Stimulated activated CD4-positive, alpha-beta T cell treated with anti-CD3 and anti-CD28 coated beads, Interleukin-15, amount 100 ng/mL, for 24 hours (primary cell): ENCODE data around the gene PPIL6.
"Not testable (repeated sequence)": the region's sequence is repeated elsewhere in the genome, so short reads cannot be mapped to it uniquely, and the experiment has no call there.

Experiments
- DNase-seq: peaks from one replicate; pipeline ENCODE4 v3.0.0-alpha.2; 2020

Gene PPIL6

DNA sequence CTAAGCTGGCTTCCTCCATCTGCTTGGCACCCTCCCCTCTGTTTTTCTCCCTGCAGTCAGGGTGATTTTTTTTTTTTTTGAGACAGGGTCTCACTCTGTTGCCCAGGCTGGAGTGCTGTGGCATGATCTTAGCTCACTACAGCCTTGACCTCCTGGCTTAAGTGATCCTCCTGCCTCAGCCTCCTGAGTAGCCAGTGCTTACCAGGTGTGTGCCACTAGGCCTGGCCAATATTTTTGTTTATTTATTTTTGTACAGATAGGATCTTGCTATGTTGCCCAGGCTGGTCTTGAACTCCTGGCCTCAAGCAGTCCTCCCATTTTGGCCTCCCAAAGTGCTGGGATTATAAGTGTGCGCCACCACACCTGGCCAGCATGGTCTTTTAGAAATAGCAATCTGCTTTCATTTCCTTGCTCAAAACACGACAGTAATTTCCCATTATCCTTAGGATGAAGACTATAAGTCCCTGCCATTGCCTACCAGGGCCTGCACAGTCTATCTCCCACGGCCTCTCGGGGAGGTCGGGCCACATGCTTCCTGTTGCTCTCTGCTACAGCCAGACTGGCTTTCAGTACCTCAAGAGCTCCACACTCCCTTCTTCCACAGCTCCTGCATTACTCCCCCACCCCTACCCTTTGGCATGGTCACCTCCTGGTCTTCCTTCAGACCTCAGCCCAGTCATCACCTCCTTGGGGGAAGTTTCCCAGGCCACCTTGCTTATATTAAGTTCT lies 47.1 kb downstream of the PPIL6 start:
- DNase-seq: no peak

- DNase-seq: no peak
Measured at GRCh38 chr6:109389650-109390274, 50.7 kb downstream of the PPIL6 start.

- no peak for DNase-seq
Measured at GRCh38 chr6:109388265-109388664, 52.2 kb downstream of the PPIL6 start.

DNA sequence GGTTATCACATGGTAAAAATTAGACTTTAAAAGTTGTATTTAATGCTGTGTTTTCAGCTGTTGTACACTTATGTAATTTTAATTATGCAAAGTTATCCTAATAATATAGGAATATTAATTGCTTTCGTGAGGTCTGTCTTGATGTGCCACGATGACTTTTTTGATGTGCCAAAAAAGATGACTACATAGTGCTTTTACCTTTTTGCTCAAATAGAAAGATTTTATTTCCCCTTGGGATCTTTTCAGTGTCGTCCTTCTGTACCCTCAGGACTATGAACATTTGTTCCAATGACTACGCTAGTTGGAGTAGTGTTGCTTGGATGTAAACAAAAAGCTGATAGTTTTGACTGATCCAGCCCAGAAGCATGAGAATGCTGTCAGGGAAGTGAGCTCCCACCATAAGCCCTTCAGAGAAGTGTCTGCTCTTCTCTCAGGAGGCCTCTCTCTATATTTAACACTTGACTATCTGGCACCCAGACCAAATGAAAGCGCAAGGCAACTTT lies 56.9 kb downstream of the PPIL6 start:
- no peak for DNase-seq

DNA sequence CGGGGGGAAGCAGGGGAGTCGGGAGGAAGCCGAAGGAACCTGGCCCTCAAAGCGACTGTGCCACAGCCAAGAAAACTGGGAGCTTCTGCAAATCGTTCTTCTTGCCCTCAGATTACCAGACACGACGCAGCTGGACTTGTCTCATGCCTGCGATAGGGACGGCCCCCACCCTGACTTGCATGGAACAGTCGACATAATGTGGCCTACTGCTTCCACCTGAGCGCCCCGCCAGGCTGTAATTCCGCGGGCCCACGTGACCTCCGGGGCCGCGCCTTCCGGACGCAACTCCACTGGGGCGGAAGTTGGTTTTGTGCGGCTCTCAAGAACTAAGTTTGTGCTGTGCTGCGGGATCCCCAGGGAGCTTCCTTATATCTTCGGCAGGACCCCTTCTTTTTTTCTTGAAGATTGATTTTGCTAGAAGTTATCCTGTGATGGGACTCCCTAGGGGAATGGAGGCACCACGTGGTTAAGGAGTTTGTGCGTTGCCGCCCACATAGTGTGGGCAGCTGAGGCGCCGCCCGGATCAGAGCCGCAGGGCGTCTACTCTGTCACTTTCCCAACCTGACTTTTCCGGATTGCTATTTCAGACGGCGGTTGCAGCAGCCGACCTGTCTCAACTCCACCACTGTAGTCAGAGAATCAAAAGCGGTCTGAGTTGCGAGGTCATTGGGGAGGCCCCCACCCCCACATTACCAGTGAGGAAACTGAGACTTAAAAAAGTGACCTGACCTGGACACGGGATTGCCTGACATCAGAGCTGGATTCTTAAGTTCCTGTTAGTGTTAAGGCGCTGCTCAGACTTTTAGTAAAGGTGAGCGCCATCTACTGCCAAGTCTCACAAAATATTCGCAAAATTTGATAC lies 57.6 kb downstream of the PPIL6 start:
- peak; percentile 92 for DNase-seq

DNA sequence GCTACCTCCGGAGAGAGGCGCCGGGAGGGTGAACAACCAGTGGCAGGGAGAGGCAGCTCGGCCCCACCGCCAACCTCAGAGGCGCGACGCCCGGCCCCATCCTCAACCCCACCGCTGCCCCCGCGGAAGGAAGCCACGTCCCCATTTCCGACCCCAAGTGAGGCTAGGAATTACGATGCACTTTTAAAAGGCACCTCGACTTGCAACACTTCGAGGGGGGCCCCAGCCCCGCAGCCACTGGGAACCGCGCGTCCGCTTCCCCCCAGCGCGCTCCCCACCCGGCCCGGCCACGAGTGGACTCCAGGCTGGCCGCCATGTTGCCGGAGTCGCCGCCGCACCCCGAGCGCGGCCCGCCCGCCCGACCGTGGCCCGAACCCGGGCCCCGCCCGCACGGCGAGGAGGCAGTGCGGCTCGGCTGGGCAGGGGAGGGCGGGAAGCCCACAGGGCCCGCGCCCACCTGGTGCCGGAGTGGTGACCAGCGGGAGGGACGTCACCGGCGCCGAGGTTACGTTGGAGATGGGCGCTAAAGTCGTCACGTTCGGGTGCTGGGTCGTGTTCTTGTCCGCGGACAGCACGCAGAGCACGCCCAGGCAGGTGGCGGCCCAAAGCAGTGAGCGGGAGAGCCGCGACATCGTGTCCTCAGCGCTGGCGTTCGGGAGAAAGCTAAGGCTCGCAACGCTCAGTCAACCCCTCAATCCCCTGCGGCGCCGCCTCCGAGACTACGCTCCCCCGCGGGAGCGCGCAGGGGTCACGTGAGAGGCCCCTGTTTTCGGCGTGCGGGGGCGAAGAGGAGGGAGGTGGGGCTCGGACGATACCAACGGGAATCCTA lies 58.5 kb downstream of the PPIL6 start, which contains the start of gene CD164:
TSS of gene CD164 (minus strand) at position 721 of the 829 bp plus-strand sequence. CDS start at position 632, 89 bp downstream.
- DNase-seq: peak; percentile 93

GRCh38 chr6:109381061-109381746 lies 59.2 kb downstream of the PPIL6 start:
- peak; percentile 19 for DNase-seq

- no peak for DNase-seq
Measured at GRCh38 chr6:109379711-109380110, 60.7 kb downstream of the PPIL6 start.

DNA sequence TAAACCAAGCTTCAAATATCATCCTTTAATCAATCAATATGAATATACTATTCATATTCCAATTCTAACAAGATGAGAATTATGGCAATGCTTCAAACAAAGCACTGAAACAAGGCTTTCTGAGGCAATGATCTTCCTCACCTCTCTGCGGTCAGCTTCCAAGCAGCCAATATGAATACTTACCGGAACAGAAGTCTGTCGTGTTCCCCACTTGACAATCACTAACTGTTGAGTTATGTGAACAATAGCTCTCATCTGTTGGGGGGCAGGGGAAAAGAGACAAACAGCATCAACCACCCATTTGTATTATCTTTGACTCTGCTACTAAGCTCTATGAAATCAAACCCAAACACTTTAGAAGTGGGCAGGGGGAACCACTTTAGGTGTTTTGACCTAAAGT lies 62.7 kb downstream of the PPIL6 start:
- DNase-seq: no peak

GRCh38 chr6:109374326-109374892 lies 66.0 kb downstream of the PPIL6 start:
- no peak for DNase-seq

DNA sequence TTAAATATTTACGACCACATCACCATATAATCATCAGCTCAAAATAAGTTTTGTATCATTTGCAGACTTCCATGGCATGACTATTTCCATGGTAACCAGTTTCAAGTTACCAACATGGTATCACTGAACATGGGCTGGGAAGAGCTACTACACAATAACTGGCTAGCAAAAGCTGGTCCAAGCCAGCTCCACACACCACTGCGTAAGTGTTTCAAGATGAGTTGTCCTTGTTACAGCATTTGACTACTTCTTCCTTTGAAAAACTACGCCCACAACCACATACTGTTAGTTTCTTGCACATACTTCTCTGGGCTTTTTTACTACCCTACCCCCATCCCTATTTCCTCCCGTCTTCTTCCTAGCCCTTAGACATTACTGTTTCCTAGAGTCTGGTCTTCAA lies 66.7 kb downstream of the PPIL6 start:
- DNase-seq: peak; percentile 62

GRCh38 chr6:109373331-109373730 lies 67.1 kb downstream of the PPIL6 start:
- DNase-seq: peak; percentile 34

DNA sequence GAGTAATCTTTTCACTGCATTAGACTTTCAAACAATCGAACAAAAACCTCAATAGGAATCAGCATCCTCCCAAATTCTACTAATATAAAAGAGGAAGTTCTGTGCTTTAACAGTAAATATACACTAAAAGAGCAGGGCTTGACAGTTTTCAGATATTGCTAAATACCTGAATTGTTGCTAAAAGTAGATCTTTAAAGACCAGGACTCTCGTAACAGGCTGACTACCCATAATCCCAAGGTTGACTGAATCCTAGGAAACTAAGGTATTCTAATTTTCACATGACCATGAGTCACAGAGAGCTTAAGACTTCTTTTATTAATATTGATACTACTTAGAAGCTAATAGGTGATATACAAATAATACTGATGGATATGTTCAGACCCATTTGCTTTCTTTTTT lies 68.3 kb downstream of the PPIL6 start:
- no peak for DNase-seq

DNA sequence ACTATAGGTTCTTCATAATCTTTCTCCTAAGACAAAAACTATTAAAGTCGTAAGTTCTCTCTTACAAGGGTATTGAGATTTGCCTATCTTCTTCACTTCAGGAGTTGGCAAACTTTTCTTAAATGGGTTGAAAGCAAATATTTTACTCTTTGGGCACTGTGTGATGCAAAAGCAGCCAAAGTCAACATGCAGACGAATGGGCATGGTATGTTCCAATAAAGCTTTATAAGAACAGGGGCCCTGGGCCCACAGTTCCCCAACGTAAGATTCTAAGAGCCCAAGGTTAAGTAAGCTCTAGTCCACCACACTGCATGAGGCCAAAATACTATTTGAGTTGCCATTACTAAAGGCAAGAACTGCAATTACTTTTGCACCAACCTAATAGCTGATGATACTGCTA lies 69.6 kb downstream of the PPIL6 start:
- DNase-seq: no peak

GRCh38 chr6:109370336-109370735 lies 70.1 kb downstream of the PPIL6 start:
- no peak for DNase-seq

DNA sequence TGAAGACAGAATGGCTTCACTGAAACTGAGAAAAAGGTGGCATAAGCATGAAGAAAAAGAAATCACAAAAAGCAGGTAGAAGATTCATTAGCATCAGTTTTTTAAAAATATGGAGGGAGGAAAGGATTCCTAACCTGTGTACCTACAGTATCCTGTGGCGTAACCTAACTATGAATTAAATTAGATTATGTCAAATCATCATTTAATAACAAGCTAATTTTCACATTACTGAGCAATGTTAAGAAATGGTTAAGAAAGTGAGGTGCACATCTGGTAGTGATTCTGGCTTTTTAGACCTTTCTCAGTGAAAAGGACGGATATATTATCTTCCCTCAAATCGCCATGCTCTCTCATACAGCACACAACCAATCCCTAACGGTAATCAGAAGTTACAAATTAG lies 70.7 kb downstream of the PPIL6 start:
- DNase-seq: no peak

GRCh38 chr6:109364382-109365078 lies 75.9 kb downstream of the PPIL6 start:
- not testable (repeated sequence) for DNase-seq

- no peak for DNase-seq
Measured at GRCh38 chr6:109363753-109364152, 76.7 kb downstream of the PPIL6 start.

DNA sequence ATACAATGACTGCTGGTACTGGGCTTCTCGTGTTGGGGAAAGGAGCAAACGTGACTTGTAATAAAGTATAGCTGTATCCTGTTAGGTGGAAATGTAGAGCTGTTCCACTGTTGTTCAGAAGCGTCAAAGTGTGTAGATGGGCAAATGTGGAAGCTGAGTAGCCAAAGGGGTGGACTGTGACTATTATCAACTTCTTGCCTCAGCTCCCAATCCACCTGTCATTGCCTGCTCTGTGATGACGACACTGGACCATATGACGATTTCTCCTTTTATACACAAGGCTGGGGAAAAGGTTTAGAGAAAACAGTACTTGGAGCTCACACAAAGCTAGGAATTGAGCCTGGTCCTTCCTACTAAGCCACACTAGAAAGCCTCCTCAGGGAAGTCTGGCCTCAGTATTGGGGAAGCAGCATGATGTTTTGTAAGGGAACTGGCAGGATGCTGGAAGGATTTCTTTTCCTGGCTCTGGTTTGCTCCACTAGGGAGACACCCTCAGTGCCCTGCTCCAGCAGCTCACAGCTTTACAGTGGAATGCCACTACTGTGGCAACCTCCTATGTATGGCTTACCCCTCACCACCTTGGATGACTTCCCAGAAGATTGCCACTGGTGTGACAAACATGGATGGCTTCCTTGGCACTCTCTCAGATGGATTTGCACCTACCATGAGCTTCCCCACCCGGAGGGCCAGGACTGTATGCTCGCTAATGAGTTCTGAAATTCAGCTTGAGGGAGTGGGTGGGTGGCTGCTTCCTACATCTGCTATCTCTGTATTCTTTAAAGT lies 78.1 kb downstream of the PPIL6 start:
- no peak for DNase-seq

DNA sequence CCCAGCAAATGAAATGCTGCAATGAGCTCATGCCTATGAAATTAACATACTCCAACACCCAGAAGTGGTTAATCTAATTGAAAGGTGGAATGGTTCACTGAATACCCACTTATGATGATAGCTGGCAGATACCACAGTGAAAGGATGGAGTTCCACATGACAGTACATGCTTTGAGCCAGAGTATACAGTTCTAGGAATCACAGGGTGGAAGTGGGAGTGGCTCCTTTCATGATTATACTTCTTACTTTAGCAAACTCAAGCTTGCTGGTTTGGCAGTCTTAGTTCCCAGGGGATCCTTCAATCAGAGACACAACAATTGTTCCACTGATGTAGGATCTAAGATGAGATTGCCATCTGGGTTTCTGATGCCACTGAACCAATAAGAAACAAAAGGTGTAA lies 79.6 kb downstream of the PPIL6 start:
- DNase-seq: no peak
